ENCODE results near the gene PPP2CA. TPM values are rescaled to one million over a fixed set of nuclear protein-coding genes. Genes with fewer than 3 reads are reported as not detected.
"Not testable (repeated sequence)": the region's sequence is repeated elsewhere in the genome, so short reads cannot be mapped to it uniquely, and the experiment has no call there.

The PPP2CA gene
- total and polyA plus RNA-seq, 2 experiments from 2014 or later, result 195 to 249 TPM

- H3K4me2 ChIP-seq, result peak overlapping the region; percentile 90
- H2AFZ ChIP-seq, result peak overlapping the region; percentile 66
- peak overlapping the region; percentile 20 for H3K4me3 ChIP-seq
- no peaks in the 10 kb centered on the region for H3K36me3 ChIP-seq (replicated peaks; ENCODE audit: insufficient read depth, low read depth)
- peaks cover 52% of the 10 kb centered on the region for H3K79me2 ChIP-seq
- no peak for DNase-seq (ENCODE audit: low spot score)
- peak overlapping the region; percentile 100 for H3K27ac ChIP-seq
- H3K9me2 ChIP-seq (replicated peaks; ENCODE audit: insufficient read depth), result no peaks in the 10 kb centered on the region
- H3K4me1 ChIP-seq (ENCODE audit: insufficient read depth), result peaks cover 32% of the 10 kb centered on the region
- 9% methylated on average over 48 of the region's 51 CpGs for WGBS (ENCODE audit: low lambda C conversion rate, missing lambda C conversion rate)
- H4K20me1 ChIP-seq (ENCODE audit: insufficient read depth, poor library complexity, severe bottlenecking), result peaks cover 36% of the 10 kb centered on the region
- H3K27me3 ChIP-seq, result no peaks in the 10 kb centered on the region
- no peak for TF ChIP-seq CTCF (IDR thresholded peaks at IDR 0.05; ENCODE audit: poor library complexity)
- no peak for TF ChIP-seq EZH2phosphoT487 (IDR thresholded peaks at IDR 0.05; ENCODE audit: low read depth, severe bottlenecking, unreplicated experiment)
- TF ChIP-seq EZH2 (IDR thresholded peaks at IDR 0.05; ENCODE audit: borderline replicate concordance), result no peak
- no peaks in the 10 kb centered on the region for H3K9me3 ChIP-seq (ENCODE audit: low read depth)
These were observed 744 bp upstream of the PPP2CA start for GRCh38 chr5:134226441-134227192.

GRCh38 chr5:134224888-134225779, 739 bp downstream of the PPP2CA start:
- Histone ChIP-seq H3K27me3 (no peaks in the 10 kb centered on the region), H3K36me3 (replicated peaks; ENCODE audit: insufficient read depth, low read depth) (no peaks in the 10 kb centered on the region), H3K4me2 (peak overlapping the region; percentile 77), H2AFZ (peak overlapping the region; percentile 34), H3K4me3 (peak overlapping the region; percentile 78), H3K4me1 (ENCODE audit: insufficient read depth) (peaks cover 33% of the 10 kb centered on the region), H3K9me2 (replicated peaks; ENCODE audit: insufficient read depth) (no peaks in the 10 kb centered on the region), H3K79me2 (peaks cover 67% of the 10 kb centered on the region), H4K20me1 (ENCODE audit: insufficient read depth, poor library complexity, severe bottlenecking) (peaks cover 51% of the 10 kb centered on the region), H3K27ac (peak overlapping the region; percentile 100), H3K9me3 (ENCODE audit: low read depth) (no peaks in the 10 kb centered on the region)
- peak; percentile 90 for DNase-seq (ENCODE audit: low spot score)
- 1% methylated on average over 48 of the region's 49 CpGs for WGBS (ENCODE audit: low lambda C conversion rate, missing lambda C conversion rate)
- no peak for TF ChIP-seq EZH2 (IDR thresholded peaks at IDR 0.05; ENCODE audit: borderline replicate concordance)
- peak; percentile 33 for TF ChIP-seq CTCF (IDR thresholded peaks at IDR 0.05; ENCODE audit: poor library complexity)
- TF ChIP-seq EZH2phosphoT487 (IDR thresholded peaks at IDR 0.05; ENCODE audit: low read depth, severe bottlenecking, unreplicated experiment), result no peak

GRCh38 chr5:134223406-134224248, 2.2 kb downstream of the PPP2CA start:
- H3K9me2 ChIP-seq (replicated peaks; ENCODE audit: insufficient read depth), result no peaks in the 10 kb centered on the region
- peak overlapping the region; percentile 77 for H3K4me2 ChIP-seq
- no peaks in the 10 kb centered on the region for H3K27me3 ChIP-seq
- H4K20me1 ChIP-seq (ENCODE audit: insufficient read depth, poor library complexity, severe bottlenecking), result peaks cover 66% of the 10 kb centered on the region
- peaks cover 35% of the 10 kb centered on the region for H3K4me1 ChIP-seq (ENCODE audit: insufficient read depth)
- no peaks in the 10 kb centered on the region for H3K36me3 ChIP-seq (replicated peaks; ENCODE audit: insufficient read depth, low read depth)
- no peak overlapping the region for H2AFZ ChIP-seq
- peaks cover 80% of the 10 kb centered on the region for H3K79me2 ChIP-seq
- WGBS (ENCODE audit: low lambda C conversion rate, missing lambda C conversion rate), result 43% methylated on average over 9 of the region's 9 CpGs
- no peak for TF ChIP-seq EZH2phosphoT487 (IDR thresholded peaks at IDR 0.05; ENCODE audit: low read depth, severe bottlenecking, unreplicated experiment)
- no peak for TF ChIP-seq EZH2 (IDR thresholded peaks at IDR 0.05; ENCODE audit: borderline replicate concordance)
- TF ChIP-seq CTCF (IDR thresholded peaks at IDR 0.05; ENCODE audit: poor library complexity), result no peak
- peak overlapping the region; percentile 100 for H3K27ac ChIP-seq
- no peaks in the 10 kb centered on the region for H3K9me3 ChIP-seq (ENCODE audit: low read depth)
- DNase-seq (ENCODE audit: low spot score), result no peak
- H3K4me3 ChIP-seq, result peak overlapping the region; percentile 78

GRCh38 chr5:134221690-134222089, 4.2 kb downstream of the PPP2CA start:
- not testable (repeated sequence) for H3K9me3 ChIP-seq (ENCODE audit: low read depth); H2AFZ ChIP-seq; H3K36me3 ChIP-seq (replicated peaks; ENCODE audit: insufficient read depth, low read depth); H3K27ac ChIP-seq; H3K9me2 ChIP-seq (replicated peaks; ENCODE audit: insufficient read depth); DNase-seq (ENCODE audit: low spot score); H3K27me3 ChIP-seq; H3K4me3 ChIP-seq
- H3K4me1 ChIP-seq (ENCODE audit: insufficient read depth), result peaks cover 24% of the 10 kb centered on the region
- H3K79me2 ChIP-seq, result peaks cover 91% of the 10 kb centered on the region
- peaks cover 85% of the 10 kb centered on the region for H4K20me1 ChIP-seq (ENCODE audit: insufficient read depth, poor library complexity, severe bottlenecking)
- WGBS (ENCODE audit: low lambda C conversion rate, missing lambda C conversion rate), result 96% methylated on average over 5 of the region's 5 CpGs
- H3K4me2 ChIP-seq, result peak overlapping the region; percentile 77

Measured in hepatocyte (in vitro differentiated cells).